ENCODE measurements around the gene CIITA. TPM values are rescaled to one million over a fixed set of nuclear protein-coding genes. Genes with fewer than 3 reads are reported as not detected.
A peak's percentile ranks its signal among the peaks of the same experiment; 100 is the strongest.
"Not testable (repeated sequence)": the region's sequence is repeated elsewhere in the genome, so short reads cannot be mapped to it uniquely, and the experiment has no call there.

The CIITA gene
- under 1 TPM in 1 of 2 donors, not detected in 1; 0.26 TPM for total RNA-seq
- not detected for polyA plus RNA-seq (2013, experiment 1 of 2)
- polyA plus RNA-seq (2013, experiment 2 of 2) = not detected
- long read RNA-seq, experiment 1 = 0 reads
- long read RNA-seq, experiment 2 = 0 reads
- long read RNA-seq, experiment 3 = 0 reads
- long read RNA-seq, experiment 4 = 0 reads

GRCh38 chr16:10876799-10877341, at the start of gene CIITA:
Gene CIITA (plus strand): TSS chr16:10877202. CDS start chr16:10877331, 129 bp downstream.
- H3K4me1 Mint-ChIP-seq = no peaks in the 10 kb centered on the region
- H3K27ac Mint-ChIP-seq = no peak within 1 kb of the TSS
- no peaks in the 10 kb centered on the region for H3K36me3 Mint-ChIP-seq (ENCODE audit: low read depth)
- 80 to 82% methylated on average over 5 to 9 of the region's 9 CpGs for whole genome bisulfite sequencing, 2 experiments (ENCODE audit: insufficient coverage in 1 of 2, insufficient read length in 1 of 2)
- Histone ChIP-seq H3K36me3 (ENCODE audit: control insufficient read depth, insufficient read depth, low read length) (no peaks in the 10 kb centered on the region), H3K4me1 (ENCODE audit: control insufficient read depth, insufficient read depth, low read length) (no peaks in the 10 kb centered on the region), H3K9ac (ENCODE audit: extremely low read depth, low read length, poor library complexity, severe bottlenecking) (no peak within 1 kb of the TSS), H3K9me3 (ENCODE audit: control insufficient read depth, low read length) (no peaks in the 10 kb centered on the region), H3K4me3 (ENCODE audit: low read length) (no peak within 1 kb of the TSS), H3K27ac (ENCODE audit: low read depth, low read length) (no peak within 1 kb of the TSS), H3K27me3 (ENCODE audit: control insufficient read depth, insufficient read depth, low read length, poor library complexity, severe bottlenecking) (peaks cover 75% of the 10 kb centered on the region)
- no peak within 1 kb of the TSS for H3K4me3 Mint-ChIP-seq
- DNase-seq = peak; percentile 59
- H3K27me3 Mint-ChIP-seq (ENCODE audit: insufficient read depth) = peaks cover 52% of the 10 kb centered on the region
- H3K9me3 Mint-ChIP-seq = no peaks in the 10 kb centered on the region
- TF ChIP-seq, protein P1, sequence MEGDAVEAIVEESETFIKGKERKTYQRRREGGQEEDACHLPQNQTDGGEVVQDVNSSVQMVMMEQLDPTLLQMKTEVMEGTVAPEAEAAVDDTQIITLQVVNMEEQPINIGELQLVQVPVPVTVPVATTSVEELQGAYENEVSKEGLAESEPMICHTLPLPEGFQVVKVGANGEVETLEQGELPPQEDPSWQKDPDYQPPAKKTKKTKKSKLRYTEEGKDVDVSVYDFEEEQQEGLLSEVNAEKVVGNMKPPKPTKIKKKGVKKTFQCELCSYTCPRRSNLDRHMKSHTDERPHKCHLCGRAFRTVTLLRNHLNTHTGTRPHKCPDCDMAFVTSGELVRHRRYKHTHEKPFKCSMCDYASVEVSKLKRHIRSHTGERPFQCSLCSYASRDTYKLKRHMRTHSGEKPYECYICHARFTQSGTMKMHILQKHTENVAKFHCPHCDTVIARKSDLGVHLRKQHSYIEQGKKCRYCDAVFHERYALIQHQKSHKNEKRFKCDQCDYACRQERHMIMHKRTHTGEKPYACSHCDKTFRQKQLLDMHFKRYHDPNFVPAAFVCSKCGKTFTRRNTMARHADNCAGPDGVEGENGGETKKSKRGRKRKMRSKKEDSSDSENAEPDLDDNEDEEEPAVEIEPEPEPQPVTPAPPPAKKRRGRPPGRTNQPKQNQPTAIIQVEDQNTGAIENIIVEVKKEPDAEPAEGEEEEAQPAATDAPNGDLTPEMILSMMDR (conservative IDR thresholded peaks at IDR 0.05) = no peak

DNA sequence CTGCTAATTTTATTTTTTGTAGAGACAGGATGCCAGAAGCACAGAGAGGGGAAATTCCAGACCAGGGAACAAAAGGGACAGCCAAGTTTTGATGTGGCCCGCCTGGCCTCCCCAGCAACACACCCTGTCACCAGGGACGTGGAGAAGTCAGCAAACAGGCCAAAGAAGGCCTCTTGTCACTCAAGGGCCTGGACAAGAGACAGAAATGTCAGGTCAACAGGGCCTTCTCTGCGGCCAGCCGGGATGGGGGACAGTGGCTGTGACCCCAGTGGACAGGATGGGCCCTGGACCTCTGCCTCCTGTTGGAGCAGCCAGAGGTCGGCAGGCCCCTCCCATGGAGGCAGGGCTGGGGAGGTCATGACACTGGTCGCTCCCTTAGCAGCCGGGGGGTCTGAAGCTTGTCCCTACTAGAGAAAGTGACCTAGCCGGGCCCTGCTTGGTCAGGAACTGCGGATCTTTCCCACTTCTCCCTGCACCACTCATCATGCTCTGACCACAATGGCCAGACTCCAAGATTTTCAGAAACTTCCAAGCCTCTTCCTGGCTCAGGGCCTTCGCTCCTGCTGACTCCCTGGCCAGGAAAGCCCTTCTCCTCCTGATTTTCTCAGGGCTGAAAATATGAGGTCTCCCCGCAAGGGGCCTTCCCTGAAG, 49.2 kb upstream of the CIITA start:
- Histone ChIP-seq H3K27ac (ENCODE audit: low read depth, low read length) (no peak overlapping the region), H3K27me3 (ENCODE audit: control insufficient read depth, insufficient read depth, low read length, poor library complexity, severe bottlenecking) (no peaks in the 10 kb centered on the region), H3K4me3 (ENCODE audit: low read length) (no peak overlapping the region), H3K9ac (ENCODE audit: extremely low read depth, low read length, poor library complexity, severe bottlenecking) (no peak overlapping the region), H3K4me1 (ENCODE audit: control insufficient read depth, insufficient read depth, low read length) (no peaks in the 10 kb centered on the region), H3K36me3 (ENCODE audit: control insufficient read depth, insufficient read depth, low read length) (no peaks in the 10 kb centered on the region), H3K9me3 (ENCODE audit: control insufficient read depth, low read length) (no peaks in the 10 kb centered on the region)
- Mint-ChIP-seq H3K4me1 (no peaks in the 10 kb centered on the region), H3K4me3 (no peak overlapping the region), H3K9me3 (no peaks in the 10 kb centered on the region), H3K27ac (no peak overlapping the region), H3K36me3 (ENCODE audit: low read depth) (no peaks in the 10 kb centered on the region), H3K27me3 (ENCODE audit: insufficient read depth) (no peaks in the 10 kb centered on the region)
- no peak for DNase-seq
- WGBS, 2 experiments (ENCODE audit: insufficient coverage in 1 of 2, insufficient read length in 1 of 2) = 92 to 93% methylated on average over 10 to 11 of the region's 11 CpGs
- TF ChIP-seq, protein P1 (conservative IDR thresholded peaks at IDR 0.05) = no peak

GRCh38 chr16:10828851-10829366, 48.1 kb upstream of the CIITA start:
- no peak overlapping the region for H3K4me3 ChIP-seq (ENCODE audit: low read length)
- DNase-seq = peak; percentile 55
- Mint-ChIP-seq H3K4me1 (no peaks in the 10 kb centered on the region), H3K36me3 (ENCODE audit: low read depth) (no peaks in the 10 kb centered on the region), H3K9me3 (no peaks in the 10 kb centered on the region), H3K27ac (no peak overlapping the region), H3K27me3 (ENCODE audit: insufficient read depth) (peaks cover under 1% of the 10 kb centered on the region), H3K4me3 (no peak overlapping the region)
- H3K27ac ChIP-seq (ENCODE audit: low read depth, low read length) = no peak overlapping the region
- no peaks in the 10 kb centered on the region for H3K27me3 ChIP-seq (ENCODE audit: control insufficient read depth, insufficient read depth, low read length, poor library complexity, severe bottlenecking)
- no peaks in the 10 kb centered on the region for H3K9me3 ChIP-seq (ENCODE audit: control insufficient read depth, low read length)
- H3K4me1 ChIP-seq (ENCODE audit: control insufficient read depth, insufficient read depth, low read length) = no peaks in the 10 kb centered on the region
- H3K9ac ChIP-seq (ENCODE audit: extremely low read depth, low read length, poor library complexity, severe bottlenecking) = no peak overlapping the region
- no peaks in the 10 kb centered on the region for H3K36me3 ChIP-seq (ENCODE audit: control insufficient read depth, insufficient read depth, low read length)
- WGBS, 2 experiments (ENCODE audit: insufficient coverage in 1 of 2, insufficient read length in 1 of 2) = 89 to 91% methylated on average over 13 to 17 of the region's 17 CpGs
- TF ChIP-seq, protein P1 (conservative IDR thresholded peaks at IDR 0.05) = no peak

GRCh38 chr16:10829390-10830098, 47.5 kb upstream of the CIITA start:
- 89 to 98% methylated on average over 6 to 15 of the region's 18 CpGs for WGBS, 2 experiments (ENCODE audit: insufficient coverage in 1 of 2, insufficient read length in 1 of 2)
- H3K4me3 ChIP-seq (ENCODE audit: low read length); H3K9ac ChIP-seq (ENCODE audit: extremely low read depth, low read length, poor library complexity, severe bottlenecking); H3K4me3 Mint-ChIP-seq; H3K9me3 Mint-ChIP-seq; H3K4me1 Mint-ChIP-seq; H3K4me1 ChIP-seq (ENCODE audit: control insufficient read depth, insufficient read depth, low read length); H3K27me3 Mint-ChIP-seq (ENCODE audit: insufficient read depth); H3K27ac ChIP-seq (ENCODE audit: low read depth, low read length); H3K36me3 Mint-ChIP-seq (ENCODE audit: low read depth); DNase-seq; H3K9me3 ChIP-seq (ENCODE audit: control insufficient read depth, low read length); H3K27ac Mint-ChIP-seq; H3K36me3 ChIP-seq (ENCODE audit: control insufficient read depth, insufficient read depth, low read length); H3K27me3 ChIP-seq (ENCODE audit: control insufficient read depth, insufficient read depth, low read length, poor library complexity, severe bottlenecking): not testable (repeated sequence)

- not testable (repeated sequence) for H3K4me3 ChIP-seq (ENCODE audit: low read length); DNase-seq; H3K27me3 Mint-ChIP-seq (ENCODE audit: insufficient read depth); H3K27ac ChIP-seq (ENCODE audit: low read depth, low read length); H3K36me3 Mint-ChIP-seq (ENCODE audit: low read depth); H3K27me3 ChIP-seq (ENCODE audit: control insufficient read depth, insufficient read depth, low read length, poor library complexity, severe bottlenecking); H3K4me1 Mint-ChIP-seq; H3K4me3 Mint-ChIP-seq; H3K4me1 ChIP-seq (ENCODE audit: control insufficient read depth, insufficient read depth, low read length); H3K9me3 ChIP-seq (ENCODE audit: control insufficient read depth, low read length); H3K9ac ChIP-seq (ENCODE audit: extremely low read depth, low read length, poor library complexity, severe bottlenecking); H3K27ac Mint-ChIP-seq; H3K9me3 Mint-ChIP-seq; H3K36me3 ChIP-seq (ENCODE audit: control insufficient read depth, insufficient read depth, low read length)
Measured at GRCh38 chr16:10830240-10830639, 46.8 kb upstream of the CIITA start.

Data from endodermal cell (in vitro differentiated cells).